ENCODE data around the gene TBX15.

DNA sequence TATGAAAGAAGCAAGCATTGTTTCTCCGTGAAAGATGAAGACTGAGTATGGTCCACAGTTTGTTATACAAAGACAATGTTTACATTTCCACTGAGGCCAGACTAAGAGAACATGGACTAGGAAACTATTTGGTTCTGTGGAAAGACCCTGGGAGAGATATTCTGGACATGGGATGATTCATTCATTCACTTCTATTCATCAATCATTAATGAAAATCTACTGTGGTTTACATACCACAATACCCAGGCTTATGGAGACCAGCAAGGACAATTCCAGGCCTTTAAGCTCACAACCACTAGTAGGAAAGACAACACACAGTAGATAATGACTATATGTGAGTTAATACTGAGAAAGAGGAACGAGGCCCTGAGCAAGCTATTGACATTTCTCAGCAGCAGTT lies 125.4 kb downstream of the TBX15 start:
- TF ChIP-seq, protein P1, sequence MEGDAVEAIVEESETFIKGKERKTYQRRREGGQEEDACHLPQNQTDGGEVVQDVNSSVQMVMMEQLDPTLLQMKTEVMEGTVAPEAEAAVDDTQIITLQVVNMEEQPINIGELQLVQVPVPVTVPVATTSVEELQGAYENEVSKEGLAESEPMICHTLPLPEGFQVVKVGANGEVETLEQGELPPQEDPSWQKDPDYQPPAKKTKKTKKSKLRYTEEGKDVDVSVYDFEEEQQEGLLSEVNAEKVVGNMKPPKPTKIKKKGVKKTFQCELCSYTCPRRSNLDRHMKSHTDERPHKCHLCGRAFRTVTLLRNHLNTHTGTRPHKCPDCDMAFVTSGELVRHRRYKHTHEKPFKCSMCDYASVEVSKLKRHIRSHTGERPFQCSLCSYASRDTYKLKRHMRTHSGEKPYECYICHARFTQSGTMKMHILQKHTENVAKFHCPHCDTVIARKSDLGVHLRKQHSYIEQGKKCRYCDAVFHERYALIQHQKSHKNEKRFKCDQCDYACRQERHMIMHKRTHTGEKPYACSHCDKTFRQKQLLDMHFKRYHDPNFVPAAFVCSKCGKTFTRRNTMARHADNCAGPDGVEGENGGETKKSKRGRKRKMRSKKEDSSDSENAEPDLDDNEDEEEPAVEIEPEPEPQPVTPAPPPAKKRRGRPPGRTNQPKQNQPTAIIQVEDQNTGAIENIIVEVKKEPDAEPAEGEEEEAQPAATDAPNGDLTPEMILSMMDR (IDR thresholded peaks at IDR 0.05), result no peak
- TF ChIP-seq POLR2AphosphoS5 (IDR thresholded peaks at IDR 0.05; ENCODE audit: low read depth, low read length) (no peak), SIN3A (IDR thresholded peaks at IDR 0.05; ENCODE audit: borderline replicate concordance, insufficient read depth, low read depth, low read length) (no peak)
